ENCODE data around the gene CLIC3.
"Not testable (repeated sequence)": the region's sequence is repeated elsewhere in the genome, so short reads cannot be mapped to it uniquely, and the experiment has no call there.

Gene CLIC3

DNA sequence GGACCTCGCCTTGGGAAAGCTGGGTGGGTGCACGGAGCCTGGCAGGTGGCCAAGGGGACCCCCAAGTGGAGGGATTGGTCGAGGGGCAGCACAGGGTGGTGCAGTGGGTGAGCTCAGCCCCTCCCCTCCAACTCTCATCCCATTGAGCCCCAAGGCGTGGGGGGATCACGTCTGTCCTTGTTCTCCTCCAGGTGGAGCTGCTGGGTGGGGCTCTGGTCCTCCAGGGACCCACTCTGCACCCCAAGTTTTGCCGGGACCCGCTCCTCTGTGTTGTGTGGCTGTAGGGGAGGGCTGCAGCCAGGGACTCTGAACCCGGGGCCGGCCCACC is 39.1 kb upstream of the CLIC3 start:
- H3K4me1 Mint-ChIP-seq (ENCODE audit: low read depth) = peaks cover 72% of the 10 kb centered on the region
- H3K27me3 Mint-ChIP-seq = peaks cover 4% of the 10 kb centered on the region
- H3K27ac Mint-ChIP-seq = peak overlapping the region; percentile 90
- H3K36me3 Mint-ChIP-seq (ENCODE audit: low read depth) = peaks cover 62% of the 10 kb centered on the region
- peak overlapping the region; percentile 80 for H3K4me3 Mint-ChIP-seq
- H3K9me3 Mint-ChIP-seq = no peaks in the 10 kb centered on the region
- intact Hi-C loops (cut with micrococcal nuclease) = loop anchor here (1.0 to 2.0 kb wide), 2 partner anchors 87 to 249 kb away; no protein-coding TSS in a partner anchor

GRCh38 chr9:137034709-137035506 is 38.5 kb upstream of the CLIC3 start:
- Mint-ChIP-seq H3K4me1 (ENCODE audit: low read depth) (peaks cover 78% of the 10 kb centered on the region), H3K9me3 (no peaks in the 10 kb centered on the region), H3K27ac (peak overlapping the region; percentile 90), H3K27me3 (peaks cover 2% of the 10 kb centered on the region), H3K36me3 (ENCODE audit: low read depth) (peaks cover 62% of the 10 kb centered on the region), H3K4me3 (peak overlapping the region; percentile 80)
- intact Hi-C loops (cut with micrococcal nuclease) = loop anchor here (1.0 to 2.0 kb wide), 2 partner anchors 87 to 248 kb away; no protein-coding TSS in a partner anchor

DNA sequence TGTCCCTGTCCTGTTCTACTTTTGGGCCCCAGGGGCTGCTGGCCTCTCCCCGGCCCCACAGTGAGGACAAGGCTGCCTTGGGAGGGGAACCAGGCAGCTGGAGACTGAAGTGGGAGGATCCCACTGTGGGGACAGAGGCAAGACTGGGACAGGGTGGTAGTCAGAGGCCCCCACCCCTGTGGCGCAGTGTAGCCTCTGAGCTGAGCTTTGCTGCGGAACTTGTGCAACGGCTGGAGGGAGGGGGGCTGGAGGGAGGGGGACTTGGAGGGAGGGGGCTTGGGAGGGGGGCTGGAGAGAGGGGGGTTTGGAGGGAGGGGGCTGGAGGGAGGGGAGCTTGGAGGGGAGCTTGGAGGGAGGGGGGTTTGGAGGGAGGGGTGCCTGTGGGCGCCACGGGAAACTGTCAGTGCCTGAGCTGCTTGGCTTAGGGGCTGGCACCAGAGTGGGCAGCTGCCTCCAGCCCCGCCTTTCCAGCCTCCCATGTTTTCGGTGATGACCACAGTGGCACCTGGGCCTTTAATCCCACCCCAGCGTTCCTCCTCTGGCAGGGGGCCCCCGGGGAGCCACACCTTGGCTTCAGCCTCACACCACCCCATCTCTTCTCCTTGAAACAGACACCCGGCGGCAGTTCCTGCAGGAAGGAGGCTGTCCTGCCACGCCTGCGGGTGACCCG is 37.8 kb upstream of the CLIC3 start:
- H3K36me3 Mint-ChIP-seq (ENCODE audit: low read depth) = peaks cover 62% of the 10 kb centered on the region
- H3K27me3 Mint-ChIP-seq = peaks cover 2% of the 10 kb centered on the region
- no peaks in the 10 kb centered on the region for H3K9me3 Mint-ChIP-seq
- intact Hi-C loops (cut with micrococcal nuclease) = loop anchor here (2.0 kb wide), 1 partner anchor 247 kb away; no protein-coding TSS in a partner anchor
- peak overlapping the region; percentile 92 for H3K4me3 Mint-ChIP-seq
- peak overlapping the region; percentile 90 for H3K27ac Mint-ChIP-seq
- peaks cover 85% of the 10 kb centered on the region for H3K4me1 Mint-ChIP-seq (ENCODE audit: low read depth)

DNA sequence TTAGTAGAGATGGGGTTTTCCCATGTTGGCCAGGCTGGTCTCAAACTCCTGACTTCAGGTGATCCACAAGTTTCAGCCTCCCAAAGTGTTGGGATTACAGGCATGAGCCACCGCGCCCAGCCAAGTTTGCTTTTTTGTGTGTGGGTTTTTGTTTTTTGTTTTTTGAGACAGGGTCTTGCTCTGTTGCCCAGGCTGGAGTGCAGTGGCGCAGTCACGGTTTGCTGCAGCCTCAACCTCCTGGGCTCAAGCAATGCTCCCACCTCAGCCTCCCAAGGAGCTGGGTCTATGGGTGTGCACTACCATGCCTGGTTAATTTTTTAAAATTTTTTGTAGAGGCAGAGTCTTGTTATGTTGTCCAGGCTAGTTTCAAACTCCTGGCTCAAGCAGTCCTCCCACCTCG is 37.1 kb upstream of the CLIC3 start:
- Mint-ChIP-seq H3K4me3 (peak overlapping the region; percentile 92), H3K36me3 (ENCODE audit: low read depth) (peaks cover 56% of the 10 kb centered on the region), H3K4me1 (ENCODE audit: low read depth) (peaks cover 87% of the 10 kb centered on the region), H3K27ac (peak overlapping the region; percentile 90)
- H3K27me3 Mint-ChIP-seq; intact Hi-C loops (cut with micrococcal nuclease); H3K9me3 Mint-ChIP-seq: not testable (repeated sequence)

DNA sequence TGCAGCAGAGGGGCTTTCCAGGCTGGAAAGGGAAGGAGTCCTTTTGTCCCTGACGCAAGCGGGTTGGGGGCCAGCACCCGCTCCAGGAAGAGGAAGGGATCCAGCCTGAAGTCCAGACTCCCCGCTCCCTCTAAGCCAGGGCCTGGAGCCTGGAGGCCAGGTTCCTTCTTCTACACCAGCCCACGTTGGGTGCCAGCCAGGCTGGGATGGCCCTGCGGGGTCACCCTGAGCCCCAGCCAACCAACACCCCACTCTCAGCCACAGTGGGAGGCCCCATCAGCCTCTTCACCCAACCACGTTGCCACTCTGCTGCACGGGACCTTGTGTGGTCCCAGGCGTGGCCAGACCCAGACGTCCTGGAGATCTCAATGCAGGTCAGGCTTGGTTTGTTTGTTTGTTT is 36.5 kb upstream of the CLIC3 start:
- Mint-ChIP-seq H3K4me3 (peak overlapping the region; percentile 92), H3K36me3 (ENCODE audit: low read depth) (peaks cover 50% of the 10 kb centered on the region), H3K27ac (peak overlapping the region; percentile 90), H3K4me1 (ENCODE audit: low read depth) (peaks cover 87% of the 10 kb centered on the region), H3K9me3 (no peaks in the 10 kb centered on the region), H3K27me3 (no peaks in the 10 kb centered on the region)
- intact Hi-C loops (cut with micrococcal nuclease) = no loop called here

GRCh38 chr9:137031904-137032640 is 35.7 kb upstream of the CLIC3 start, which contains the start of gene FUT7:
Gene FUT7, minus strand, starts transcription at chr9:137032088. Its CDS starts 97 bp downstream, at chr9:137031991.
- intact Hi-C loops (cut with micrococcal nuclease) = no loop called here
- H3K9me3 Mint-ChIP-seq = no peaks in the 10 kb centered on the region

DNA sequence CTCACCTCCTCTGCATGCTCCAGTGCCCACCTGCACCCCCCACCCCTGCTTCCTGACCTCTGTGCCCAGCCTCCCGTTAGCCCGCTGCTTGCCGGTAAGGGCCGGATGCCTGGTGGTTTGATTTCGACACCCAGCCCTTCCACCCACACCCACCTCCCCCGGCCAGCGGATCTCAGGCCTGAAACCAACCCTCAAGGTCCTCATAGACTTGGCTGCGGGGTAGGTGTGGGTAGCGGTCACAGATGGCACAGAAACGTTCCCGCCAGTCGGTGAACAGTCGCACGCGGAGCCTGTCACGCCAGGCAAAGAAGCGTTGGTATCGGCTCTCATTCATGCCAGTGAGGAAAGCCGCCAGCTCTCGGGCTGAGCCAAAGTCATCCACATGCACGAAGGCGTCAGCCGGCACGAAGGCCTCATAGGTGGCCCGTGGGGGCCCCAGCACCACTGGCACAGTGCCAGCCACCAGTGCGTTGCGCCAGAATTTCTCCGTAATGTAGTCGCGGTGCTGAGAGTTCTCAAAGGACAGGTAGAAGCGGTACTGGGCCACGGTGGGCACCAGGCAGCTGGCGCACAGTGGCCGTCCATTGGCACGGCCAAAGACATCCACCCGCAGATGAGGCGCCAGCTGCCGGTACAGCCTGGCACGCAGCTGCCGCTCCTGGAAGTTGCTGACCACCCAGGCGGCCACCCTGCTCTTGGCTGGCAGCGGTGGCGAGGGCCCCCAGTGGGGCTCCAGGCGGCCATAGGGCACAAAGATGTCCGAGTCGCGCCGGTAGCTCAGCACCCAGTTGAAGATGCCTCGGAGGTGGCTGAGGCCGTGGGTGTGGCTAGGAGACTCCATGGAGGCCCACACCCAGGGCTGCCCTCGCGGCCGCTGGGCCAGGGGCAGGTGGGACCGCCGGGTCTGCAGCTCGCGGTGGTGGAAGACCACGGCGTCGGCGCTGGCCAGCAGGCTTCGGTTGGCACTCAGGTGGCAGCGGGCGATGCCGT is 34.5 kb upstream of the CLIC3 start:
- intact Hi-C loops (cut with micrococcal nuclease) = no loop called here
- Mint-ChIP-seq H3K9me3 (no peaks in the 10 kb centered on the region), H3K4me3 (peak overlapping the region; percentile 92), H3K27ac (peak overlapping the region; percentile 90), H3K36me3 (ENCODE audit: low read depth) (peaks cover 29% of the 10 kb centered on the region), H3K27me3 (peaks cover 8% of the 10 kb centered on the region), H3K4me1 (ENCODE audit: low read depth) (peaks cover 85% of the 10 kb centered on the region)

More at GRCh38 chr9:137031904-137032640, 35.7 kb upstream of the CLIC3 start, which contains the start of gene FUT7:
- Mint-ChIP-seq H3K27ac (peak within 1 kb of the TSS; percentile 90), H3K36me3 (ENCODE audit: low read depth) (peaks cover 42% of the 10 kb centered on the region), H3K4me1 (ENCODE audit: low read depth) (peaks cover 89% of the 10 kb centered on the region), H3K4me3 (peak within 1 kb of the TSS; percentile 92), H3K27me3 (peaks cover 3% of the 10 kb centered on the region)

DNA sequence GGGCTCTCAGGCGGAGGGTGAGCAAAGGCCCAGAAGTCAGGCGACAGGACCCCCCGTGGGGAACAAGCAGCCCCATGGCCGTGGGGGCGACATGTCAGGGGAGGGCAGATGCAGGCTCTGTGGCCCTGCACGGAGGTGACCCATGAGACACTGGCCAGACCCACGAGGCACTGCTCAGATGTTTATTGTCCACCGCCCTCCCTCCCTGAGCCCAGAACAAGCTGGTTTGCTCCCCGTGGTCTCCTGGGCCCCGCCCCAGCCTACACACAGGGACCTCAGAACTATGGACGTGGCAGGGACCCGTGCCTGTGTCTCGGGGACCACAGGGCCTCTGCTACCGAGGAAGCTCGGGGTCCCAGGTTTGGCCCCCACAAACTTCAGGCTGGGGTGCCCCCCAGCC is 33.6 kb upstream of the CLIC3 start:
- Mint-ChIP-seq H3K4me1 (ENCODE audit: low read depth) (peaks cover 76% of the 10 kb centered on the region), H3K36me3 (ENCODE audit: low read depth) (peaks cover 21% of the 10 kb centered on the region), H3K9me3 (no peaks in the 10 kb centered on the region), H3K27me3 (peaks cover 8% of the 10 kb centered on the region), H3K4me3 (peak overlapping the region; percentile 92), H3K27ac (peak overlapping the region; percentile 90)
- intact Hi-C loops (cut with micrococcal nuclease) = no loop called here

DNA sequence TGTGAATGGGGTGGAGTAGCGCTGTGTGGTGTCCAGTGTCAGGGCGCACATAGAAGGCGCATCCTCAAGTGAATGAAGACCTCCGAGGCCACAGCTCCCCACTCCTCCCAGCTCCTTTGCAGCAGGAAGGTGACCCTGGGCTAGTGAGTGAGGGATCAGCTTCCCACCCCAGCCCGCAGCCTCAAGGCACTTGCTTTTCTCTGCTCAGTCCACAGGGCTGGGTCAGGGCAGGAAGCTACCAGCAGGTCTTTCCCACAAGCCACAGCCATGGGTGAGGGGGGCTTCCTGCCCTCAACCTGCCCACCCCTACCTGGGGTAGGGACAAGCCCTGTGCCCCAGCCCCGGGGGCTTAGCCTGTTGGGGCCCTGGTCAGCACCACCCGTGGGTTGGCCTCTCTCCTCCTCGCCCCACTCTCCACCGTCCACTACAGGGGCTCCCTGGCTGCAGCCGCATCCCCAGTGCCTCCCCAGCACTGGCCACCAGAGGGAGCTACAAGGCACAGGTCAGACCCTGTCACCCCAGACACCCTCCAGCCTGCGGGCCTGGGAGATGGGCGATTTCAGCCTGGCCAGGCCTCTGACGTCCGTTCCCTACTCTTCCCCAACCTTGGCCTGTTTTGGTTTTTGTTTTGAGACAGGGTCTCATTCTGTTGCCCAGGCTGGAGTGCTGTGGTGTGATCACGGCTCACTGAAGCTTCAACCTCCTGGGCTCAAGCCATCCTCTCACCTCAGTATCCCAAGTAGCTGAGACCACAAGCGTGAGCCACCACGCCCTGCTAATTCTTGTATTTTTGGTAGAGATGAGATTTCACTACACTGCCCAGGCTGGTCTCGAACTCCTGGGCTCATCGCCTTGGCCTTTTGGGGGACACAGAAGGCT is 32.9 kb upstream of the CLIC3 start:
- intact Hi-C loops (cut with micrococcal nuclease) = no loop called here
- no peaks in the 10 kb centered on the region for H3K9me3 Mint-ChIP-seq
- peak overlapping the region; percentile 90 for H3K27ac Mint-ChIP-seq
- H3K27me3 Mint-ChIP-seq = peaks cover 8% of the 10 kb centered on the region
- H3K4me1 Mint-ChIP-seq (ENCODE audit: low read depth) = peaks cover 69% of the 10 kb centered on the region
- H3K4me3 Mint-ChIP-seq = peak overlapping the region; percentile 92
- H3K36me3 Mint-ChIP-seq (ENCODE audit: low read depth) = peaks cover 15% of the 10 kb centered on the region

DNA sequence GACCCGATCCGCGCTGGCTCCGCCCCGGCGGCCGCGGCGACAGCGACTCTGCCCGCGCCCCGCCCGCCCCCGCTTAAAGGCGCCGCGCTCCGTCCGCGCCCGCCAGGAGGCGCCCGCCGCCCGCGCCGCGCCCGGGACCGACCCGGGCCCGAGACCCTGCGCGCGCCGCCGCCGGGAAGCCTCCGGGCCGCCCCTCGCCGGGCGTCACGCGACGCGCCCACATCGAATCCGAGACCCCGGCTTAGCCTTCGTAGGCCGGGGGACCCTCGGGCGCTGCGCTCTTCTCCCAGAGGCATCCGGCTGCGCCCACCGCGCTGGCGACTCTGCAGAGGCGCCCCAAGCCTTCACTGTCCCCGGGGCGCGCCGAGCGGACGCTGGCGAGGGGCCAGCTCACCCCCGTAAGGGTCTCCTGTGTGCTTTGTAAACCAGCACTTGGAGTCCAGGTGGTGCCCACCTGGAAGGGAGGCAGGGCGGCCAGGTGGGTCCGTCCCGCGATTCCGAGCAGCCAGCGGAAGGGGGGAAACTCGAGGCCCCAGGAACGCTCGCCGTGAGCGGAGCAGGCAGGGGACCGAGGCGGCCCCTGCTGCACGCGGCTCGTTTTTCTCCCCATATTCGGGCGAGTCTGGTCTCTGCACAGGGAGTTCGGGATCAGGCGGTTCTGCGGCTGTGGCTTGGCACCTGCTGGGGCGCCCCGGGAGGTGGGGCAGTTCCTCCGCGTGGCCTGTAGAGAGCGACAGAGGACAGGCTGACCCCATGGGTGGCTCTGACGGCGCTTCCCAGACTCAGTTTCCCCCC is 32.1 kb upstream of the CLIC3 start:
- no peaks in the 10 kb centered on the region for H3K9me3 Mint-ChIP-seq
- peak overlapping the region; percentile 92 for H3K4me3 Mint-ChIP-seq
- intact Hi-C loops (cut with micrococcal nuclease) = no loop called here
- H3K27ac Mint-ChIP-seq = peak overlapping the region; percentile 90
- peaks cover 61% of the 10 kb centered on the region for H3K4me1 Mint-ChIP-seq (ENCODE audit: low read depth)
- H3K27me3 Mint-ChIP-seq = peaks cover 8% of the 10 kb centered on the region
- peaks cover 16% of the 10 kb centered on the region for H3K36me3 Mint-ChIP-seq (ENCODE audit: low read depth)

- Mint-ChIP-seq H3K4me3 (peak within 1 kb of the TSS; percentile 92), H3K27me3 (peaks cover 8% of the 10 kb centered on the region), H3K4me1 (ENCODE audit: low read depth) (peaks cover 60% of the 10 kb centered on the region), H3K27ac (peak within 1 kb of the TSS; percentile 90), H3K36me3 (ENCODE audit: low read depth) (peaks cover 16% of the 10 kb centered on the region), H3K9me3 (no peaks in the 10 kb centered on the region)
- intact Hi-C loops (cut with micrococcal nuclease) = no loop called here
These were observed 31.2 kb upstream of the CLIC3 start, which contains the start of gene ABCA2 for GRCh38 chr9:137027369-137028262. Gene ABCA2, minus strand, starts transcription at chr9:137028237. Its CDS starts 97 bp downstream, at chr9:137028140.
